ENCODE measurements around the gene PNCK.

GRCh38 chrX:153669901-153670731 is 3.5 kb downstream of the PNCK start:
- TF ChIP-seq CTCF (conservative IDR thresholded peaks at IDR 0.05 in 1 of 2, IDR thresholded peaks at IDR 0.05 in 1 of 2; ENCODE audit: extremely low read depth in 1 of 2, insufficient read depth in 1 of 2, low read depth in 1 of 2, low read length in 2 of 2) (no peak), EZH2 (IDR thresholded peaks at IDR 0.05; ENCODE audit: borderline replicate concordance, low read length) (no peak)

Measured in mammary epithelial cell (primary cell).